Uterus (tissue), 4 donors: Measurements from ENCODE around the gene CTDP1. TPM values are rescaled to one million over a fixed set of nuclear protein-coding genes. Genes with fewer than 3 reads are reported as not detected.

Experiments used
- DNase-seq, 2 donors: peaks; one replicate each; pipeline ENCODE4 v3.0.0-alpha.2; 2019 to 2020
- H3K27ac ChIP-seq, 2 donors: fragments of 200-600 bp; sonication (generic); 1 replicate in 1 of 2; 2 replicates in 1 of 2; pipeline ENCODE4 v1.5.1; 2016 to 2018
- H3K27me3 ChIP-seq, 2 donors: fragments of 200-600 bp; sonication (generic); one replicate each; pipeline ENCODE4 v1.5.1; 2018 to 2019; ENCODE audit warnings: control low read depth in 1 of 2
- H3K36me3 ChIP-seq, 2 donors: fragments of 200-600 bp; sonication (generic); one replicate each; pipeline ENCODE4 v1.5.1; 2019; ENCODE audit warnings: control low read depth in 1 of 2
- H3K4me1 ChIP-seq, 2 donors: fragments of 200-600 bp; sonication (generic); one replicate each; pipeline ENCODE4 v1.5.1; 2018 to 2019; ENCODE audit warnings: control low read depth in 1 of 2
- H3K4me3 ChIP-seq, 2 donors: fragments of 200-600 bp; sonication (generic); 1 replicate in 1 of 2; 2 replicates in 1 of 2; pipeline ENCODE4 v1.5.1; 2018 to 2019; ENCODE audit warnings: mild to moderate bottlenecking in 1 of 2
- H3K9me3 ChIP-seq, 2 donors: fragments of 200-600 bp; sonication (generic); one replicate each; pipeline ENCODE4 v1.5.1; 2019; ENCODE audit warnings: control low read depth in 1 of 2
- POLR2A ChIP-seq, 2 donors: fragments of 450-650 bp; IDR thresholded peaks; one replicate each; pipeline ENCODE4 v1.6.1; 2016; ENCODE audit warnings: antibody characterized with exemption in 2 of 2, mild to moderate bottlenecking in 1 of 2, moderate library complexity in 1 of 2
- intact Hi-C: fragments of 100-400 bp; cut with DNase I; formaldehyde crosslinking; loops from one replicate; pipeline ENCODE4 v1.15.1; 2023; ENCODE audit warnings: low total_unique reads
- total RNA-seq, 4 donors: library from RNA; depleted of rRNA in 3 of 4; stranded (reverse); fragments of >200 nt in 3 of 4; gene quantifications; one replicate each; pipeline versions ENCODE4 v1.1.0 to v1.2.4, GENCODE V29; 2014 to 2023
- TF ChIP-seq, protein P1 (sequence below), 4 experiments: fragments of 200-600 bp in 2 of 4; fragments of 450-650 bp in 2 of 4; sonication (generic) in 2 of 4; IDR thresholded peaks; one replicate each; pipeline ENCODE4 v1.5.1; 2016 to 2019; ENCODE audit warnings: antibody characterized with exemption in 4 of 4, mild to moderate bottlenecking in 2 of 4, moderate library complexity in 1 of 4
- donor health status: DM: yes; HTN: yes; CAD: no.

CTDP1 gene
- total RNA-seq, 4 donors from 2014 or later = 6.2 to 22.5 (median 20.4) TPM

DNA sequence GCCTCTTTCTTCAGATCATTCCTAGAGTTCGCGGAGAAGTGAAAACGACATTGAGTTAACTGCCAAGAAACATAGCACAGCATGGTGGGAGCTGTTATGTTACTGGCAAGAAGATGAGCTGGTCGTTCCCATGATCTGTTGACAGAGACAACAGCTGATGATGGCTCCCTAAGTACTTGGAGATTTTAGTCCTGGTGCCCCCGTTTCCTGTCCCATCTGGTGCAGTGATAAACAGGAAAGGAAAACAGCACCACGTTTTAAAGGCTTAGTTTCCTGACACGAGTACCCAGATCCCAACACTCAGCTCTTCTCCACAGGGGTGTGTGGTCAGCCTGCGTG, 61.7 kb downstream of the CTDP1 start:
- Histone ChIP-seq H3K27ac (no peak overlapping the region), H3K36me3 (no peaks in the 10 kb centered on the region)
- intact Hi-C loops = no loop called here

DNA sequence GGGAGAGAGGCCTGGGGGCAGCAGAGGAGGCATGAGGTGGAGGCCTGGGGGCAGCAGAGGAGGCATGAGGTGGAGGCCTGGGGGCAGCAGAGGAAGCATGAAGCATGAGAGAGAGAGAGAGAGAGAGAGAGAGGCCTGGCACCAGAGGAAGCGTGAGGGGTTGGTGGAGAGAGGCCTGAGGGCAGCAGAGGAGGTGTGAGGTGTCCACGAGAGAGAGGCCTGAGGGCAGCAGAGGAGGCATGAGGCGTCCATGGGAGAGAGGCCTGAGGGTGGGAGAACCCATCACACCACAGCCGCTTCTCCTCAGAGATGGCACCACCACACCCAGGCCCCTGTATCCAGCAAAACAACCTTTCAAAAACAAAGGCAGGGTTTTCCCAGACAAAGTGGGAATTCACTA, 62.5 kb downstream of the CTDP1 start:
- H3K36me3 ChIP-seq = no peaks in the 10 kb centered on the region
- TF ChIP-seq, protein P1, sequence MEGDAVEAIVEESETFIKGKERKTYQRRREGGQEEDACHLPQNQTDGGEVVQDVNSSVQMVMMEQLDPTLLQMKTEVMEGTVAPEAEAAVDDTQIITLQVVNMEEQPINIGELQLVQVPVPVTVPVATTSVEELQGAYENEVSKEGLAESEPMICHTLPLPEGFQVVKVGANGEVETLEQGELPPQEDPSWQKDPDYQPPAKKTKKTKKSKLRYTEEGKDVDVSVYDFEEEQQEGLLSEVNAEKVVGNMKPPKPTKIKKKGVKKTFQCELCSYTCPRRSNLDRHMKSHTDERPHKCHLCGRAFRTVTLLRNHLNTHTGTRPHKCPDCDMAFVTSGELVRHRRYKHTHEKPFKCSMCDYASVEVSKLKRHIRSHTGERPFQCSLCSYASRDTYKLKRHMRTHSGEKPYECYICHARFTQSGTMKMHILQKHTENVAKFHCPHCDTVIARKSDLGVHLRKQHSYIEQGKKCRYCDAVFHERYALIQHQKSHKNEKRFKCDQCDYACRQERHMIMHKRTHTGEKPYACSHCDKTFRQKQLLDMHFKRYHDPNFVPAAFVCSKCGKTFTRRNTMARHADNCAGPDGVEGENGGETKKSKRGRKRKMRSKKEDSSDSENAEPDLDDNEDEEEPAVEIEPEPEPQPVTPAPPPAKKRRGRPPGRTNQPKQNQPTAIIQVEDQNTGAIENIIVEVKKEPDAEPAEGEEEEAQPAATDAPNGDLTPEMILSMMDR (IDR thresholded peaks at IDR 0.05) = no peak
- no peak for TF ChIP-seq POLR2A (IDR thresholded peaks at IDR 0.05)
- DNase-seq = no peak

More for the DNA sequence above, 61.7 kb downstream of the CTDP1 start:
- H3K4me3 ChIP-seq = no peak overlapping the region
- TF ChIP-seq, protein P1 (IDR thresholded peaks at IDR 0.05) = no peak
- TF ChIP-seq POLR2A (IDR thresholded peaks at IDR 0.05) = no peak
- no peaks in the 10 kb centered on the region for H3K4me1 ChIP-seq
- no peaks in the 10 kb centered on the region for H3K9me3 ChIP-seq
- DNase-seq = no peak
- no peaks in the 10 kb centered on the region for H3K27me3 ChIP-seq

GRCh38 chr18:79744625-79745024, 65.0 kb downstream of the CTDP1 start:
- Histone ChIP-seq H3K36me3 (no peaks in the 10 kb centered on the region), H3K27ac (no peak overlapping the region), H3K4me3 (no peak overlapping the region), H3K9me3 (no peaks in the 10 kb centered on the region), H3K4me1 (no peaks in the 10 kb centered on the region), H3K27me3 (no peaks in the 10 kb centered on the region)
- intact Hi-C loops = no loop called here
- no peak for TF ChIP-seq POLR2A (IDR thresholded peaks at IDR 0.05)
- TF ChIP-seq, protein P1 (IDR thresholded peaks at IDR 0.05) = no peak
- no peak for DNase-seq

More for the DNA sequence above, 62.5 kb downstream of the CTDP1 start:
- H3K4me3 ChIP-seq = no peak overlapping the region
- no peaks in the 10 kb centered on the region for H3K27me3 ChIP-seq
- H3K9me3 ChIP-seq = no peaks in the 10 kb centered on the region
- H3K27ac ChIP-seq = no peak overlapping the region
- intact Hi-C loops = no loop called here
- no peaks in the 10 kb centered on the region for H3K4me1 ChIP-seq

DNA sequence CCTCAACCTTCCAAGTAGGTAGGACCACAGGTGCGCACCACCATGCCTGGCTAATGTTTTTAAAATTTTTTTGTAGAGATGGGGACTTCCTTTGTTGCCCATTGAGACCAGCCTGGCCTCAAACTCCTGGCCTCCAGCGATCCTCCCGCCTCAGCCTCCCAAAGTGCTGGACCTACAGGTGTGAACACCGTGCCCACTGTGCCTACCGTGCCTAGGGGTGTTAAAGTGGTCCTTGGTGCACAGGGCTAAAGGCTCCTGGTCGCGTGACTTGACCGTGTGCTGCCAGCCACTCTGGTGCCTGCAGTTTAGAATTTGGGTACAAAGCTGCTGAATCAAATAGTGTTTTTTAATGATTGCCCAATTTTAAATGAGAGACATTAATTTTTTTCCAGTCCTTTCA, 67.1 kb downstream of the CTDP1 start:
- no peak overlapping the region for H3K27ac ChIP-seq
- no peaks in the 10 kb centered on the region for H3K4me1 ChIP-seq
- TF ChIP-seq, protein P1 (IDR thresholded peaks at IDR 0.05) = no peak
- TF ChIP-seq POLR2A (IDR thresholded peaks at IDR 0.05) = no peak
- H3K27me3 ChIP-seq = no peaks in the 10 kb centered on the region
- intact Hi-C loops = no loop called here
- no peak for DNase-seq
- no peaks in the 10 kb centered on the region for H3K36me3 ChIP-seq
- no peak overlapping the region for H3K4me3 ChIP-seq
- H3K9me3 ChIP-seq = no peaks in the 10 kb centered on the region

DNA sequence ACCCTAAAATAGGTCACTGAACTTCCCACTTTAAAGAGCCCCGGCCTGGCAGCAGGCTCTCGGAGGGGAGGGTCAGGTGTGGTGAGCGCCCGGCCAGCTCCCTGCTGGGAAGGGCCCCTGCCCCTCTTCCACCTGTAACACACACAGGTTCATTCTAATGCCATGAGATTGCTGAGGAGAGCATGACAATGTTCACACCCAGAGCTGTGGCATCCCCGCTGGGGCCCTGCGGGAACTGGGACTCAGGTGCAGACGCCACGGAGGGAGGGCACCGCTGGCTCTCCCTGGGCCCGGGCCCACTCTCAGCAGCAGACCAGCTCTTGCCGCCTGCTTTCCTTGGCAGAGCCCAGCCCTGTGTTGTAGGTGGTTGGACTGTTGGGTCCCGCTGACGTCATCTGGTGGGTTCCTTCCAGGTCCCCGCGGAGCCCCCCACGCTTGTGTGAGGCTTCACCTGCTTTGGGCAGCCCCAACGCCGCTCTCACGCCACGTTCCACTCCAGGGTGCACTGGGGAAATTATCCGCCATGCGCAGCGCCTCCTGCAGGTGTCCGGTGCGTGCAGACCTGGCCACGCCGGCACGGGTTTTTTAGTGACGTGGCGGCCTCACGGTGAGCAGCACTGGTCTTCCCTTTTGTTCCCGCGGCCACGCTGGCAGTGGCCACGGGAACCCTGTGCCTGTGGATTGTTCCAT, 67.7 kb downstream of the CTDP1 start:
- Histone ChIP-seq H3K4me3 (no peak overlapping the region), H3K36me3 (no peaks in the 10 kb centered on the region), H3K4me1 (no peaks in the 10 kb centered on the region), H3K27me3 (no peaks in the 10 kb centered on the region), H3K27ac (no peak overlapping the region), H3K9me3 (no peaks in the 10 kb centered on the region)
- no peak for DNase-seq
- no peak for TF ChIP-seq POLR2A (IDR thresholded peaks at IDR 0.05)
- TF ChIP-seq, protein P1 (IDR thresholded peaks at IDR 0.05) = no peak
- intact Hi-C loops = no loop called here
